WTC11 (cell line): Measurements from ENCODE around the gene GNRHR. TPM values are rescaled to one million over a fixed set of nuclear protein-coding genes. Genes with fewer than 3 reads are reported as not detected.

ENCODE experiments used
- ATAC-seq: fragments of 200-7000 bp; cut with Tn5 transposase; 2 replicates; pipeline ENCODE4 v1.10.0; 2021; ENCODE audit warnings: mild to moderate bottlenecking, moderate library complexity
- CTCF ChIA-PET: fragments of 300-600 bp; sonication (Branson Sonifier 250); formaldehyde crosslinking; loops from one replicate; lab custom pipeline; 2021; ENCODE audit warnings: antibody characterized with exemption; lab: Charles Lee
- POLR2A ChIA-PET: fragments of 350-600 bp; sonication (Branson Sonifier 250); formaldehyde crosslinking; loops from one replicate; lab custom pipeline; 2021; ENCODE audit warnings: antibody characterized with exemption; lab: Charles Lee
- DNase-seq: peaks from one replicate; pipeline ENCODE4 v3.0.0; 2021; ENCODE audit warnings: low spot score
- H3K27ac Mint-ChIP-seq: 2 replicates; pipeline ENCODE4 v1.8.0; 2021; ENCODE audit warnings: mixed read lengths
- H3K27me3 Mint-ChIP-seq: 2 replicates; pipeline ENCODE4 v1.8.0; 2021; ENCODE audit warnings: low read depth, mild to moderate bottlenecking, moderate library complexity, mixed read lengths
- H3K36me3 Mint-ChIP-seq: 2 replicates; pipeline ENCODE4 v1.8.0; 2021; ENCODE audit warnings: mixed read lengths
- H3K4me1 Mint-ChIP-seq: 2 replicates; pipeline ENCODE4 v1.8.0; 2022; ENCODE audit warnings: mixed read lengths
- H3K4me3 Mint-ChIP-seq: 2 replicates; pipeline ENCODE4 v1.8.0; 2021; ENCODE audit warnings: mild to moderate bottlenecking, moderate library complexity, mixed read lengths
- H3K9me3 Mint-ChIP-seq: 2 replicates; pipeline ENCODE4 v1.8.0; 2021; ENCODE audit warnings: mixed read lengths
- CREB1 ChIP-seq: sonication (generic); formaldehyde crosslinking; IDR thresholded peaks from 2 replicates; pipeline ENCODE4 v1.8.0; 2023; ENCODE audit warnings: mild to moderate bottlenecking, missing genetic modification reagents
- ESRRA ChIP-seq: sonication (generic); formaldehyde crosslinking; IDR thresholded peaks from 2 replicates; pipeline ENCODE4 v1.8.1; 2022; ENCODE audit warnings: mild to moderate bottlenecking, missing genetic modification reagents, borderline replicate concordance
- GABPB1 ChIP-seq: sonication (generic); formaldehyde crosslinking; IDR thresholded peaks from 2 replicates; pipeline ENCODE4 v1.8.1; 2023; ENCODE audit warnings: mild to moderate bottlenecking, missing genetic modification reagents
- GTF2I ChIP-seq: fragments of 250-450 bp; sonication (Bioruptor Pico); conservative IDR thresholded peaks from 2 replicates; pipeline ENCODE4 v1.4.0; 2021; ENCODE audit warnings: mild to moderate bottlenecking
- NFYB ChIP-seq: sonication (generic); formaldehyde crosslinking; conservative IDR thresholded peaks from 2 replicates; pipeline ENCODE4 v1.8.0; 2022; ENCODE audit warnings: low read depth, missing genetic modification reagents
- NR2C2 ChIP-seq: sonication (generic); formaldehyde crosslinking; IDR thresholded peaks from 2 replicates; pipeline ENCODE4 v1.8.0; 2022; ENCODE audit warnings: mild to moderate bottlenecking, missing genetic modification reagents
- OVOL2 ChIP-seq: fragments of 250-450 bp; sonication (Bioruptor Pico); IDR thresholded peaks from 2 replicates; pipeline ENCODE4 v1.9.0; 2021; ENCODE audit warnings: mild to moderate bottlenecking, borderline replicate concordance
- RELA ChIP-seq: sonication (generic); formaldehyde crosslinking; IDR thresholded peaks from 2 replicates; pipeline ENCODE4 v1.8.1; 2022; ENCODE audit warnings: missing genetic modification reagents, mild to moderate bottlenecking, borderline replicate concordance
- TEAD4 ChIP-seq: sonication (generic); formaldehyde crosslinking; IDR thresholded peaks from 2 replicates; pipeline ENCODE4 v1.8.0; 2022; ENCODE audit warnings: mild to moderate bottlenecking, missing genetic modification reagents
- ZBTB21 ChIP-seq: sonication (generic); formaldehyde crosslinking; IDR thresholded peaks from 2 replicates; pipeline ENCODE4 v1.8.1; 2023; ENCODE audit warnings: mild to moderate bottlenecking, missing genetic modification reagents, borderline replicate concordance
- ZNF219 ChIP-seq: sonication (generic); formaldehyde crosslinking; IDR thresholded peaks from 2 replicates; pipeline ENCODE4 v1.8.0; 2023; ENCODE audit warnings: missing genetic modification reagents, mild to moderate bottlenecking, borderline replicate concordance
- ZNF263 ChIP-seq: sonication (generic); formaldehyde crosslinking; IDR thresholded peaks from 2 replicates; pipeline ENCODE4 v1.8.1; 2022; ENCODE audit warnings: low read depth, mild to moderate bottlenecking, moderate library complexity, missing genetic modification reagents
- total RNA-seq: library from RNA; stranded (reverse); gene quantifications from 3 replicates; pipeline ENCODE4 v1.2.3, GENCODE V29; 2021
- TF ChIP-seq, protein P1 (sequence below): fragments of 250-450 bp; sonication (Bioruptor Pico); IDR thresholded peaks from 2 replicates; pipeline ENCODE4 v1.8.0; 2021; ENCODE audit warnings: mild to moderate bottlenecking
- TF ChIP-seq, protein P2 (sequence below): fragments of 200-600 bp; IDR thresholded peaks from 2 replicates; pipeline ENCODE4 v1.8.0; 2022; ENCODE audit warnings: antibody characterized with exemption
- TF ChIP-seq, protein P3 (sequence below): fragments of 250-450 bp; sonication (Bioruptor Pico); conservative IDR thresholded peaks from 2 replicates; pipeline ENCODE4 v1.9.0; 2021; ENCODE audit warnings: mild to moderate bottlenecking
- TF ChIP-seq, protein P4 (sequence below): sonication (generic); formaldehyde crosslinking; IDR thresholded peaks from 2 replicates; pipeline ENCODE4 v1.8.0; 2022; ENCODE audit warnings: mild to moderate bottlenecking, missing genetic modification reagents
- TF ChIP-seq, protein P5 (sequence below): sonication (generic); formaldehyde crosslinking; conservative IDR thresholded peaks from 2 replicates; pipeline ENCODE4 v1.8.1; 2023; ENCODE audit warnings: mild to moderate bottlenecking, low read depth, missing genetic modification reagents, moderate library complexity
- TF ChIP-seq, protein P6 (sequence below): sonication (generic); formaldehyde crosslinking; IDR thresholded peaks from 2 replicates; pipeline ENCODE4 v1.8.0; 2022; ENCODE audit warnings: mild to moderate bottlenecking, missing genetic modification reagents
- TF ChIP-seq, protein P7 (sequence below): sonication (generic); formaldehyde crosslinking; IDR thresholded peaks from 2 replicates; pipeline ENCODE4 v1.8.1; 2023; ENCODE audit warnings: mild to moderate bottlenecking, missing genetic modification reagents, moderate library complexity
- TF ChIP-seq, protein P8 (sequence below): sonication (generic); formaldehyde crosslinking; IDR thresholded peaks from 2 replicates; pipeline ENCODE4 v1.8.1; 2022; ENCODE audit warnings: mild to moderate bottlenecking, moderate library complexity, missing genetic modification reagents

GNRHR gene
- total RNA-seq, 1 experiment from 2014 or later, result not detected

DNA sequence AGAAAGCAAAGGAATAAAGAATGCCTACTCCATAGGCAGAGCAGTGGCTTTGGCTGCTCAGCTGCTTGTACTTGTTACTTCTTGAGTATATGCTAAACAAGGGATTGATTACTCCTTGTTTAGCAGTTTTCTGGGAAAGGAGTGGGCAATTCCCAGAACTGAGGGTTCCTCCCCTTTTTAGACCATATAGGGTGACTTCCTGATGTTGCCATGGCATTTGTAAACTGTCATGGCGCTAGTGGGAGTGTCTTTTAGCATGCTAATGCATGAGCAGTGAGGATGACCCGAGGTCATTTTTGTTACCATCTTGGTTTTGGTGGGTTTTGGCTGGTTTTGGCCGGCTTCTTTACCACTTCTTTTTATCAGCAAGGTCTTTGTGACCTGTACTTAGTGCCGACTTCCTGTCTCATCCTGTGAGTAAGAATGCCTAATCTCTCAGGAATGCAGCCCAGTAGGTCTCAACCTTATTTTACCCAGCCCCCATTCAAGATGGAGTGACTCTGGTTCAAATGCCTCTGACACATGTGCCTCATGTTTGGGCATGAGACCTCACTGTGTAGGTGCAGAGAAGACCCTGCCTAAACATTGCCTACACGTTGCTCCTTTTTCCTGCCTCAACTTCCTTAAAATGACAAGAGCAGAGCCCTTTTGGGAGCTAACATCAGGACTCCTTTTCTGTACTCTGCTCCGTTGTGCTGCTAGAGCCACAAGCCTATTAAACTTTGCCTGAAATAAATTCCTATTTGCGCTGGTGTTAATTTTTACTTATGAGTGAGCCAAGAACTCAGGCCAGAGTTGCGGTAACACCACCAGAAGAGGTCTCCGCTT lies 32.2 kb downstream of the GNRHR start (continued):
- TF ChIP-seq, protein P1, sequence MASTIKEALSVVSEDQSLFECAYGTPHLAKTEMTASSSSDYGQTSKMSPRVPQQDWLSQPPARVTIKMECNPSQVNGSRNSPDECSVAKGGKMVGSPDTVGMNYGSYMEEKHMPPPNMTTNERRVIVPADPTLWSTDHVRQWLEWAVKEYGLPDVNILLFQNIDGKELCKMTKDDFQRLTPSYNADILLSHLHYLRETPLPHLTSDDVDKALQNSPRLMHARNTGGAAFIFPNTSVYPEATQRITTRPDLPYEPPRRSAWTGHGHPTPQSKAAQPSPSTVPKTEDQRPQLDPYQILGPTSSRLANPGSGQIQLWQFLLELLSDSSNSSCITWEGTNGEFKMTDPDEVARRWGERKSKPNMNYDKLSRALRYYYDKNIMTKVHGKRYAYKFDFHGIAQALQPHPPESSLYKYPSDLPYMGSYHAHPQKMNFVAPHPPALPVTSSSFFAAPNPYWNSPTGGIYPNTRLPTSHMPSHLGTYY (CRISPR knock-in tag), result peak; percentile 98
- TF ChIP-seq, protein P2, sequence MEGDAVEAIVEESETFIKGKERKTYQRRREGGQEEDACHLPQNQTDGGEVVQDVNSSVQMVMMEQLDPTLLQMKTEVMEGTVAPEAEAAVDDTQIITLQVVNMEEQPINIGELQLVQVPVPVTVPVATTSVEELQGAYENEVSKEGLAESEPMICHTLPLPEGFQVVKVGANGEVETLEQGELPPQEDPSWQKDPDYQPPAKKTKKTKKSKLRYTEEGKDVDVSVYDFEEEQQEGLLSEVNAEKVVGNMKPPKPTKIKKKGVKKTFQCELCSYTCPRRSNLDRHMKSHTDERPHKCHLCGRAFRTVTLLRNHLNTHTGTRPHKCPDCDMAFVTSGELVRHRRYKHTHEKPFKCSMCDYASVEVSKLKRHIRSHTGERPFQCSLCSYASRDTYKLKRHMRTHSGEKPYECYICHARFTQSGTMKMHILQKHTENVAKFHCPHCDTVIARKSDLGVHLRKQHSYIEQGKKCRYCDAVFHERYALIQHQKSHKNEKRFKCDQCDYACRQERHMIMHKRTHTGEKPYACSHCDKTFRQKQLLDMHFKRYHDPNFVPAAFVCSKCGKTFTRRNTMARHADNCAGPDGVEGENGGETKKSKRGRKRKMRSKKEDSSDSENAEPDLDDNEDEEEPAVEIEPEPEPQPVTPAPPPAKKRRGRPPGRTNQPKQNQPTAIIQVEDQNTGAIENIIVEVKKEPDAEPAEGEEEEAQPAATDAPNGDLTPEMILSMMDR, result no peak
- TF ChIP-seq ZNF219 (CRISPR knock-in tag) (no peak), GTF2I (no peak), GABPB1 (CRISPR knock-in tag) (no peak), NFYB (CRISPR knock-in tag) (no peak), ZNF263 (no peak), ZBTB21 (CRISPR knock-in tag) (no peak), ESRRA (CRISPR knock-in tag) (no peak)
- TF ChIP-seq, protein P3, sequence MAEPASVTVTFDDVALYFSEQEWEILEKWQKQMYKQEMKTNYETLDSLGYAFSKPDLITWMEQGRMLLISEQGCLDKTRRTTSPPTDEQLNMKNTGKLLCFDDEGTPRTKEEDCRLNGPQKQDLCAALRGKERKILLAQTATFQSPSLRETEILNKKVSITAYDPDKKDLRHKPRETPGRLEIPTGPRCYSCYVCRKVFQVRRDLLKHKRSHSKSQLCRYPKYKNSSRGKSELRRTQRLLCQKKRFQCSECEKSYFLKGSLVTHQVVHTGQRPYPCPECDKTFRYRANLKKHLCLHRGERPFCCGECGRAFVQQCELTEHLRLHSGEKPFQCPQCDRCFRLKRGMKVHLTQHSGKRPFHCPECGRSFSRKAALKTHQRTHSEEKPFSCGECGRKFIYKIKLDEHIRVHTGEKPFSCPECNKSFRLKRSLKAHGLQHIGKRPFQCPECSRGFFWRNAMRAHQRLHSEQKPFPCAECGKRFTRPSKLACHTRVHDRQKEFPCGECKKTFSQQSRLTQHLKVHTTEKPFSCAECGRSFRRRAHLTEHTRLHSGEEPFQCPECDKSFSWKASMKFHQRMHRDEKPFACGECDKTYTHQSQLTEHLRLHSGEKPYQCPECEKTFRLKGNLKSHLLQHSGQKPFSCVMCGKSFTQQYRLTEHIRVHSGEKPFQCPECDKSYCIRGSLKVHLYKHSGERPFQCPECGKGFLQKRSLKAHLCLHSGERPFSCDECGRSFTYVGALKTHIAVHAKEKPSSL (CRISPR knock-in tag), result peak; percentile 91; the same call in 1 of the 2 replicates
- TF ChIP-seq, protein P4, sequence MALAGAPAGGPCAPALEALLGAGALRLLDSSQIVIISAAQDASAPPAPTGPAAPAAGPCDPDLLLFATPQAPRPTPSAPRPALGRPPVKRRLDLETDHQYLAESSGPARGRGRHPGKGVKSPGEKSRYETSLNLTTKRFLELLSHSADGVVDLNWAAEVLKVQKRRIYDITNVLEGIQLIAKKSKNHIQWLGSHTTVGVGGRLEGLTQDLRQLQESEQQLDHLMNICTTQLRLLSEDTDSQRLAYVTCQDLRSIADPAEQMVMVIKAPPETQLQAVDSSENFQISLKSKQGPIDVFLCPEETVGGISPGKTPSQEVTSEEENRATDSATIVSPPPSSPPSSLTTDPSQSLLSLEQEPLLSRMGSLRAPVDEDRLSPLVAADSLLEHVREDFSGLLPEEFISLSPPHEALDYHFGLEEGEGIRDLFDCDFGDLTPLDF (CRISPR knock-in tag), result no peak
- TF ChIP-seq, all 79 proteins: peak for 13

DNA sequence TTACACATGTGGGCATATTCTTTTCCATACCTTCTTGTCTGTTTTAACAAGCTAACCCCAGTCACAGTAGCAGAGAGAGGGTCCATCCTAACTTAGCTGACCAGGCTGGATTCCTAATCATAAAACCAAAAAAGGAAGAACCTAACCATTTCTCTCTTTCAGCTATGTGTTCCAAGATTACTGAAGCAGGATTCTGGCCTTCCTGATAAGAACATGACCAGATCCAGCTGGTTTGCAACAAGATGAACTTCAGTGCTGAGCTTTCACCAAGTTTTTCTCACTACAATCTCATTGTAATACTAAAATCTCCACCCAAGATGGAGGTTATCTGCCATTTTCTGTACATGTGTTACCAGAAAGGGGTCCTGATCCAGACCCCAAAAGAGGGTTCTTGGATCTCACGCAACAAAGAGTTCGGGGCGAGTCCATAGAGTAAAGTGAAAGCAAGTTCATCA lies 32.8 kb downstream of the GNRHR start:
- Mint-ChIP-seq H3K9me3 (peaks cover 8% of the 10 kb centered on the region), H3K36me3 (peaks cover 29% of the 10 kb centered on the region), H3K27me3 (no peaks in the 10 kb centered on the region), H3K4me1 (peaks cover 26% of the 10 kb centered on the region), H3K4me3 (no peak overlapping the region), H3K27ac (peak overlapping the region; percentile 88)
- no peak for DNase-seq
- POLR2A ChIA-PET, result no interaction called here
- CTCF ChIA-PET, result interaction anchor here (1.1 to 1.2 kb wide), 2 partner anchors 8 to 20 kb away, joined by 4 to 5 read pairs; partner anchors contain the start of gene UBA6
- ATAC-seq, result no peak
- TF ChIP-seq RELA (CRISPR knock-in tag), result no peak
- no peak for TF ChIP-seq NR2C2 (CRISPR knock-in tag)
- TF ChIP-seq, protein P5, sequence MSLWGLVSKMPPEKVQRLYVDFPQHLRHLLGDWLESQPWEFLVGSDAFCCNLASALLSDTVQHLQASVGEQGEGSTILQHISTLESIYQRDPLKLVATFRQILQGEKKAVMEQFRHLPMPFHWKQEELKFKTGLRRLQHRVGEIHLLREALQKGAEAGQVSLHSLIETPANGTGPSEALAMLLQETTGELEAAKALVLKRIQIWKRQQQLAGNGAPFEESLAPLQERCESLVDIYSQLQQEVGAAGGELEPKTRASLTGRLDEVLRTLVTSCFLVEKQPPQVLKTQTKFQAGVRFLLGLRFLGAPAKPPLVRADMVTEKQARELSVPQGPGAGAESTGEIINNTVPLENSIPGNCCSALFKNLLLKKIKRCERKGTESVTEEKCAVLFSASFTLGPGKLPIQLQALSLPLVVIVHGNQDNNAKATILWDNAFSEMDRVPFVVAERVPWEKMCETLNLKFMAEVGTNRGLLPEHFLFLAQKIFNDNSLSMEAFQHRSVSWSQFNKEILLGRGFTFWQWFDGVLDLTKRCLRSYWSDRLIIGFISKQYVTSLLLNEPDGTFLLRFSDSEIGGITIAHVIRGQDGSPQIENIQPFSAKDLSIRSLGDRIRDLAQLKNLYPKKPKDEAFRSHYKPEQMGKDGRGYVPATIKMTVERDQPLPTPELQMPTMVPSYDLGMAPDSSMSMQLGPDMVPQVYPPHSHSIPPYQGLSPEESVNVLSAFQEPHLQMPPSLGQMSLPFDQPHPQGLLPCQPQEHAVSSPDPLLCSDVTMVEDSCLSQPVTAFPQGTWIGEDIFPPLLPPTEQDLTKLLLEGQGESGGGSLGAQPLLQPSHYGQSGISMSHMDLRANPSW (CRISPR knock-in tag), result no peak
- TF ChIP-seq CREB1 (CRISPR knock-in tag), result no peak
- TF ChIP-seq OVOL2 (CRISPR knock-in tag), result no peak
- TF ChIP-seq, protein P6, sequence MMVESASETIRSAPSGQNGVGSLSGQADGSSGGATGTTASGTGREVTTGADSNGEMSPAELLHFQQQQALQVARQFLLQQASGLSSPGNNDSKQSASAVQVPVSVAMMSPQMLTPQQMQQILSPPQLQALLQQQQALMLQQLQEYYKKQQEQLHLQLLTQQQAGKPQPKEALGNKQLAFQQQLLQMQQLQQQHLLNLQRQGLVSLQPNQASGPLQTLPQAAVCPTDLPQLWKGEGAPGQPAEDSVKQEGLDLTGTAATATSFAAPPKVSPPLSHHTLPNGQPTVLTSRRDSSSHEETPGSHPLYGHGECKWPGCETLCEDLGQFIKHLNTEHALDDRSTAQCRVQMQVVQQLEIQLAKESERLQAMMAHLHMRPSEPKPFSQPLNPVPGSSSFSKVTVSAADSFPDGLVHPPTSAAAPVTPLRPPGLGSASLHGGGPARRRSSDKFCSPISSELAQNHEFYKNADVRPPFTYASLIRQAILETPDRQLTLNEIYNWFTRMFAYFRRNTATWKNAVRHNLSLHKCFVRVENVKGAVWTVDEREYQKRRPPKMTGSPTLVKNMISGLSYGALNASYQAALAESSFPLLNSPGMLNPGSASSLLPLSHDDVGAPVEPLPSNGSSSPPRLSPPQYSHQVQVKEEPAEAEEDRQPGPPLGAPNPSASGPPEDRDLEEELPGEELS (CRISPR knock-in tag), result no peak
- TF ChIP-seq, protein P7, sequence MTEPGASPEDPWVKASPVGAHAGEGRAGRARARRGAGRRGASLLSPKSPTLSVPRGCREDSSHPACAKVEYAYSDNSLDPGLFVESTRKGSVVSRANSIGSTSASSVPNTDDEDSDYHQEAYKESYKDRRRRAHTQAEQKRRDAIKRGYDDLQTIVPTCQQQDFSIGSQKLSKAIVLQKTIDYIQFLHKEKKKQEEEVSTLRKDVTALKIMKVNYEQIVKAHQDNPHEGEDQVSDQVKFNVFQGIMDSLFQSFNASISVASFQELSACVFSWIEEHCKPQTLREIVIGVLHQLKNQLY (CRISPR knock-in tag), result no peak
- TF ChIP-seq, protein P4 (CRISPR knock-in tag), result no peak
- TF ChIP-seq TEAD4 (CRISPR knock-in tag), result no peak
- TF ChIP-seq GABPB1 (CRISPR knock-in tag), result no peak
- TF ChIP-seq, protein P8, sequence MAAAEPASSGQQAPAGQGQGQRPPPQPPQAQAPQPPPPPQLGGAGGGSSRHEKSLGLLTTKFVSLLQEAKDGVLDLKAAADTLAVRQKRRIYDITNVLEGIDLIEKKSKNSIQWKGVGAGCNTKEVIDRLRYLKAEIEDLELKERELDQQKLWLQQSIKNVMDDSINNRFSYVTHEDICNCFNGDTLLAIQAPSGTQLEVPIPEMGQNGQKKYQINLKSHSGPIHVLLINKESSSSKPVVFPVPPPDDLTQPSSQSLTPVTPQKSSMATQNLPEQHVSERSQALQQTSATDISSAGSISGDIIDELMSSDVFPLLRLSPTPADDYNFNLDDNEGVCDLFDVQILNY, result no peak
